Kidney (tissue), 22 donors: ENCODE results near the gene LRRC37B. TPM values are rescaled to one million over a fixed set of nuclear protein-coding genes. Genes with fewer than 3 reads are reported as not detected.
"Not testable (repeated sequence)": the region's sequence is repeated elsewhere in the genome, so short reads cannot be mapped to it uniquely, and the experiment has no call there.

Experiments used
- DNase-seq, 5 donors: peaks; one replicate each; pipeline ENCODE4 v3.0.0-alpha.2; 2013 to 2020
- FAIRE-seq: peaks from 2 replicates; lab custom pipeline; 2012; peaks lifted over from hg19 to GRCh38; lab: Jason Lieb, UNC
- H3K27ac ChIP-seq, 2 donors: one replicate each; pipeline ENCODE4 v1.7.0; 2013; ENCODE audit warnings: low read depth in 2 of 2, low read length in 2 of 2, inconsistent platforms in 1 of 2
- H3K27me3 ChIP-seq: one replicate; pipeline ENCODE4 v1.7.1; 2013; ENCODE audit warnings: low read length, inconsistent platforms; ENCODE audit not compliant: control insufficient read depth, insufficient read depth
- H3K36me3 ChIP-seq, 3 donors: one replicate each; pipeline versions ENCODE4 v1.7.0 to v1.7.1; 2013; ENCODE audit warnings: low read length in 3 of 3, control low read depth in 1 of 3, inconsistent platforms in 1 of 3; ENCODE audit not compliant: insufficient read depth in 3 of 3, control insufficient read depth in 2 of 3
- H3K4me1 ChIP-seq, 3 donors: one replicate each; pipeline versions ENCODE4 v1.7.0 to v1.7.1; 2013; ENCODE audit warnings: low read length in 3 of 3, inconsistent platforms in 1 of 3, low read depth in 1 of 3; ENCODE audit not compliant: control insufficient read depth in 2 of 3, insufficient read depth in 2 of 3
- H3K4me3 ChIP-seq, 3 donors: one replicate each; pipeline versions ENCODE4 v1.7.0 to v1.8.1; 2013; ENCODE audit warnings: low read length in 3 of 3, control low read depth in 1 of 3, inconsistent platforms in 1 of 3
- H3K9ac ChIP-seq, 3 donors: one replicate each; pipeline versions ENCODE4 v1.7.0 to v1.7.1; 2013; ENCODE audit warnings: low read length in 3 of 3, control low read depth in 1 of 3, inconsistent platforms in 1 of 3
- H3K9me3 ChIP-seq, 3 donors: one replicate each; pipeline versions ENCODE4 v1.7.0 to v1.7.1; 2013; ENCODE audit warnings: low read length in 3 of 3, control low read depth in 1 of 3, inconsistent platforms in 1 of 3; ENCODE audit not compliant: control insufficient read depth in 2 of 3, insufficient read depth in 1 of 3
- intact Hi-C: fragments of 100-400 bp; cut with DNase I; formaldehyde crosslinking; loops from one replicate; pipeline ENCODE4 v1.11.1; 2022
- long read RNA-seq, 10 donors: library from polyadenylated mRNA in 1 of 10; unstranded in 1 of 10; transcript quantifications; one replicate each; pipeline ENCODE4 v2.0.0 and lab custom pipeline, GENCODE V29; 2021 to 2026
- polyA plus RNA-seq: library from polyadenylated mRNA; stranded (reverse); fragments of 350-450 nt; fragmentation: Illumina TruSeq; extraction: RNeasy Lipid Tissue Mini Kit (QIAGEN cat#74804); gene quantifications from one replicate; pipeline ENCODE4 v1.2.3, GENCODE V29; 2014; ENCODE audit warnings: low read depth, low replicate concordance; ENCODE audit not compliant: insufficient read depth
- total RNA-seq: library from RNA; stranded (reverse); fragmentation: NEBNext Ultra II Directional; extraction: Animal tissue kit (Norgen Biotek cat#: 25700); gene quantifications from one replicate; pipeline ENCODE4 v1.2.1, GENCODE V29; 2021
- TF ChIP-seq, protein P1 (sequence below): IDR thresholded peaks from 3 replicates; pipeline ENCODE4 v1.5.1; 2012; ENCODE audit warnings: mild to moderate bottlenecking, moderate library complexity, borderline replicate concordance; ENCODE audit not compliant: insufficient read depth; ENCODE audit errors: extremely low read depth
- donor health status: control.
- donor health status: control.
- donor health status: control.
- donor health status: control.
- donor health status: control.
- donor health status: DM: yes; HTN: yes; CAD: no.
- donor health status: Normal renal cell carcinoma (clear cell type).

LRRC37B gene
- total RNA-seq, result 13.8 TPM
- 6.1 TPM for polyA plus RNA-seq
- long read RNA-seq, donor 1, partial matches to known transcripts, result 0 of 2 reads
- long read RNA-seq, donor 1, other reads (novel, unspliced or antisense), result 0 of 2 reads
- long read RNA-seq, donor 2, partial matches to known transcripts, result 0 of 3 reads
- long read RNA-seq, donor 2, other reads (novel, unspliced or antisense), result 0 of 3 reads
- long read RNA-seq, donor 3, partial matches to known transcripts, result 0 of 3 reads
- long read RNA-seq, donor 3, other reads (novel, unspliced or antisense), result 0 of 3 reads
- long read RNA-seq, donor 4, partial matches to known transcripts, result 0 of 1 reads
- long read RNA-seq, donor 4, other reads (novel, unspliced or antisense), result 0 of 1 reads
- long read RNA-seq, donor 5, result 0 reads
- long read RNA-seq, donor 6, partial matches to known transcripts, result 0 of 1 reads
- long read RNA-seq, donor 6, other reads (novel, unspliced or antisense), result 0 of 1 reads
- long read RNA-seq, donor 7, partial matches to known transcripts, result 1 of 5 reads
- long read RNA-seq, donor 7, other reads (novel, unspliced or antisense), result 2 of 5 reads
- long read RNA-seq, donor 8, partial matches to known transcripts, result 0 of 3 reads
- long read RNA-seq, donor 8, other reads (novel, unspliced or antisense), result 0 of 3 reads
- long read RNA-seq, donor 9, partial matches to known transcripts, result 0 of 4 reads
- long read RNA-seq, donor 9, other reads (novel, unspliced or antisense), result 0 of 4 reads
- long read RNA-seq, donor 10, partial matches to known transcripts, result 0 of 3 reads
- long read RNA-seq, donor 10, other reads (novel, unspliced or antisense), result 0 of 3 reads

- DNase-seq (peak; percentile 91 to 96 (median 93)), FAIRE-seq (no peak)
- H3K4me1 ChIP-seq, result peaks cover 0 to 5% (median 0%) of the 10 kb centered on the region in 3 donors
- peak within 1 kb of the TSS; percentile 95 to 100 (median 99) for H3K4me3 ChIP-seq
- peak within 1 kb of the TSS in 1 of 2 donors; percentile 69 for H3K27ac ChIP-seq
- intact Hi-C loops, result no loop called here
- H3K27me3 ChIP-seq, result no peaks in the 10 kb centered on the region
- peak within 1 kb of the TSS; percentile 84 to 97 (median 97) for H3K9ac ChIP-seq
- TF ChIP-seq, protein P1, sequence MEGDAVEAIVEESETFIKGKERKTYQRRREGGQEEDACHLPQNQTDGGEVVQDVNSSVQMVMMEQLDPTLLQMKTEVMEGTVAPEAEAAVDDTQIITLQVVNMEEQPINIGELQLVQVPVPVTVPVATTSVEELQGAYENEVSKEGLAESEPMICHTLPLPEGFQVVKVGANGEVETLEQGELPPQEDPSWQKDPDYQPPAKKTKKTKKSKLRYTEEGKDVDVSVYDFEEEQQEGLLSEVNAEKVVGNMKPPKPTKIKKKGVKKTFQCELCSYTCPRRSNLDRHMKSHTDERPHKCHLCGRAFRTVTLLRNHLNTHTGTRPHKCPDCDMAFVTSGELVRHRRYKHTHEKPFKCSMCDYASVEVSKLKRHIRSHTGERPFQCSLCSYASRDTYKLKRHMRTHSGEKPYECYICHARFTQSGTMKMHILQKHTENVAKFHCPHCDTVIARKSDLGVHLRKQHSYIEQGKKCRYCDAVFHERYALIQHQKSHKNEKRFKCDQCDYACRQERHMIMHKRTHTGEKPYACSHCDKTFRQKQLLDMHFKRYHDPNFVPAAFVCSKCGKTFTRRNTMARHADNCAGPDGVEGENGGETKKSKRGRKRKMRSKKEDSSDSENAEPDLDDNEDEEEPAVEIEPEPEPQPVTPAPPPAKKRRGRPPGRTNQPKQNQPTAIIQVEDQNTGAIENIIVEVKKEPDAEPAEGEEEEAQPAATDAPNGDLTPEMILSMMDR, result peak; percentile 92
- H3K9me3 ChIP-seq, result no peaks in the 10 kb centered on the region
- H3K36me3 ChIP-seq, result peaks cover 0 to 2% (median 0%) of the 10 kb centered on the region in 3 donors
Observed at GRCh38 chr17:32006957-32007462, at the start of gene LRRC37B. TSS of gene LRRC37B (plus strand) at chr17:32007383. CDS start at chr17:32021393, 14,010 bp downstream.

GRCh38 chr17:31964131-31964530, 43.1 kb upstream of the LRRC37B start:
- H3K4me3 ChIP-seq, H3K27ac ChIP-seq, H3K36me3 ChIP-seq, H3K4me1 ChIP-seq, intact Hi-C loops, H3K9me3 ChIP-seq, H3K9ac ChIP-seq, H3K27me3 ChIP-seq, FAIRE-seq, DNase-seq: not testable (repeated sequence)

GRCh38 chr17:31967648-31968047, 39.5 kb upstream of the LRRC37B start:
- intact Hi-C loops, result no loop called here
- no peak overlapping the region for H3K27ac ChIP-seq

GRCh38 chr17:31970416-31970815, 36.8 kb upstream of the LRRC37B start:
- H3K4me1 ChIP-seq, FAIRE-seq, intact Hi-C loops, H3K36me3 ChIP-seq, H3K4me3 ChIP-seq, H3K9ac ChIP-seq, H3K9me3 ChIP-seq, DNase-seq, H3K27me3 ChIP-seq, H3K27ac ChIP-seq: not testable (repeated sequence)

More at GRCh38 chr17:31967648-31968047, 39.5 kb upstream of the LRRC37B start:
- TF ChIP-seq, protein P1, result no peak
- no peaks in the 10 kb centered on the region for H3K36me3 ChIP-seq
- DNase-seq (no peak), FAIRE-seq (no peak)
- no peak overlapping the region for H3K9ac ChIP-seq
- no peaks in the 10 kb centered on the region for H3K27me3 ChIP-seq
- no peaks in the 10 kb centered on the region for H3K9me3 ChIP-seq
- H3K4me1 ChIP-seq, result no peaks in the 10 kb centered on the region
- no peak overlapping the region for H3K4me3 ChIP-seq

GRCh38 chr17:31974269-31975071, 32.7 kb upstream of the LRRC37B start:
- H3K9me3 ChIP-seq, H3K4me3 ChIP-seq, H3K4me1 ChIP-seq, intact Hi-C loops, DNase-seq, H3K36me3 ChIP-seq, H3K27ac ChIP-seq, H3K9ac ChIP-seq, H3K27me3 ChIP-seq: not testable (repeated sequence)
- FAIRE-seq, result peak; percentile 46

- H3K9me3 ChIP-seq, H3K4me3 ChIP-seq, H3K27me3 ChIP-seq, DNase-seq, H3K4me1 ChIP-seq, H3K27ac ChIP-seq, H3K9ac ChIP-seq, H3K36me3 ChIP-seq, FAIRE-seq, intact Hi-C loops: not testable (repeated sequence)
Observed at GRCh38 chr17:31975391-31975790, 31.8 kb upstream of the LRRC37B start.
